GM13977 (cell line): Measurements from ENCODE around the gene CDSN.
"Not testable (repeated sequence)": the region's sequence is repeated elsewhere in the genome, so short reads cannot be mapped to it uniquely, and the experiment has no call there.

Experiments
- DNase-seq: peaks from one replicate; pipeline ENCODE4 v3.0.0; 2012; ENCODE audit warnings: low spot score
- CTCF ChIP-seq: IDR thresholded peaks from 2 replicates; pipeline ENCODE4 v1.5.1; 2012; ENCODE audit warnings: mild to moderate bottlenecking, control low read depth; ENCODE audit not compliant: insufficient read depth; ENCODE audit errors: extremely low read depth, missing control alignments
- in situ Hi-C: fragments of 300-500 bp; cut with MboI; formaldehyde crosslinking; loops from one replicate; pipeline ENCODE4 v1.12.0; 2022; ENCODE audit warnings: low sequenced_read_pairs, low pct_unique_long_range_greater_than_20kb, mixed read lengths, inconsistent platforms; ENCODE audit not compliant: unreplicated experiment

CDSN gene

DNA sequence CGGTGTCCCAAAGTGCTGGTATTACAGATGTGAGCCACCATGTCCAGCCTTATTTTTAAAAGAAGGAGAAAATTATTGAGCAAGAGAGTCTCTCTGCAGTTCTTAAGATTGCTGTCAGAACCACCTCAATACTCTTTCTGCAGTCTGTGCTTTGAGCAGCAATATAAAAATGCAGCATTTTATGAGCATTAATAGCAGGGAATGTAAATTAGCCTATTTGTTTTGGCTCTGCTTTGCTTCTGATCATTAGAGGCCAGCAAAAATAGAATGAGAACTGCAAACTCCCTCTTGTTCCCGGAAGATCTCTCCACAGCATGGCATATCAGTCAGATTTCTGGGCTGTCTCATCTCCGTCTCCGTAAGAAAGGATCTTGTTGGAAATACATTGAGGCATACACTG, 43.6 kb downstream of the CDSN start:
- in situ Hi-C loops: loop anchor here (5.0 to 10.0 kb wide), 2 partner anchors 159 to 252 kb away; no protein-coding TSS in a partner anchor
- TF ChIP-seq CTCF: no peak
- DNase-seq: no peak

DNA sequence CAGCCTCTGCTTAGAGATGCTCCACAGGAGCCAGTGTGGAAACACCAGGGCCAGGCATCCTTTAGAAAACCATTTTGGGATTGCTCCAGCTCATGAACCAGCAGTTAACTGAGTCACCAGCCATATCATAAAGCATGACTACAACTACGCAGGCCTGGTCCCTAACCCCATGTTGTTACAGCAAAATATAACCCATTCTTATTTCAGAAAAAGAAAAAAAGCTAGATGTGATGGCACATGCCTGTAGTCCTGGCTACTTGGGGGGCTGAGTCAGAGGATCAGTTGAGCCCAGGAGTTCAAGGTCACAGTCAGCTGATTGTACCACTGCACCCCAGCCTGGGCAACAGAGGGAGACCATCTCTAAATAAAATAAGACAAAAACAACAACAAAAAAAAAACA, 44.7 kb downstream of the CDSN start:
- in situ Hi-C loops: loop anchor here (5.0 to 10.0 kb wide), 2 partner anchors 158 to 251 kb away; no protein-coding TSS in a partner anchor
- no peak for DNase-seq
- TF ChIP-seq CTCF: no peak

DNA sequence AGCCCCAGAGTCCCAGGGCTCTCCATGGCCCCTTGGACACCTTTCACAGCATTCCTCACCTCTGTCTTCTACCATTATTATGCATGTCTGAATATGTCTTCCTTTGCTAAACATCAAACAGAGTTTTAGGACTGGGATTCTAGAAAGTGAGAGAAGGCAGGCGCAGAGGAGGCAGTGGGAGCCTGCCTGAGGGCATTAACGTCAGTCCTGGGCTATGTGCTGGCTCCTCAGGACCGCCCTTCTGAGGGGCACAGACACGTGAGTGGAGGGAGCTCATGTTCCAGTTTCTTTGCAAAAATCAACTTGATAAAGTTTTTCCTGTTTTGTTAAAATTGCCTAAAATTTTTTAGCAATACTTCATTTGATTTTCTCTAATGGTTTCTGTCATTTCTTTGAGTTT, 45.8 kb downstream of the CDSN start:
- TF ChIP-seq CTCF: no peak
- in situ Hi-C loops: loop anchor here (10.0 kb wide), 1 partner anchor 250 kb away; no protein-coding TSS in a partner anchor
- DNase-seq: no peak

GRCh38 chr6:31070711-31071197, 49.5 kb downstream of the CDSN start:
- in situ Hi-C loops: loop anchor here (10.0 kb wide), 1 partner anchor 246 kb away; no protein-coding TSS in a partner anchor
- no peak for DNase-seq
- TF ChIP-seq CTCF: peak; percentile 39

- TF ChIP-seq CTCF: peak; percentile 89
- DNase-seq: peak; percentile 89
- in situ Hi-C loops: no loop called here
These were observed 51.4 kb downstream of the CDSN start for GRCh38 chr6:31068669-31069340.

GRCh38 chr6:31067891-31068668, 52.2 kb downstream of the CDSN start:
- in situ Hi-C loops, DNase-seq: not testable (repeated sequence)

DNA sequence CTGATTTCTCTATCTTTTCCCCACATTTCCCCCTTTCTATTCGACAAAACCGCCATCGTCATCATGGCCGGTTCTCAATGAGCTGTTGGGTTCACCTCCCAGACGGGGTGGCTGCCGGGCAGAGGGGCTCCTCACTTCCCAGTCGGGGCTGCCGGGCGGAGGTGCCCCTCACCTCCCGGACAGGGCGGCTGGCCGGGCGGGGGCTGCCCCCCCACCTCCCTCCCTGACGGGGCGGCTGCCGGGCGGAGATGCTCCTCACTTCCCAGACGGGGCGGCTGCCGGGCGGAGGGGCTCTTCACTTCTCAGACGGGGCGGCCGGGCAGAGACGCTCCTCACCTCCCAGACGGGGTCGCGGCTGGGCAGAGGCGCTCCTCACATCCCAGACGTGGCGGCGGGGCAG, 53.2 kb downstream of the CDSN start:
- in situ Hi-C loops, DNase-seq: not testable (repeated sequence)
